ENCODE measurements around the gene SPEG. TPM values are rescaled to one million over a fixed set of nuclear protein-coding genes. Genes with fewer than 3 reads are reported as not detected.

The SPEG gene
- total RNA-seq, 1 donor from 2014 or later, result 6.1 TPM

DNA sequence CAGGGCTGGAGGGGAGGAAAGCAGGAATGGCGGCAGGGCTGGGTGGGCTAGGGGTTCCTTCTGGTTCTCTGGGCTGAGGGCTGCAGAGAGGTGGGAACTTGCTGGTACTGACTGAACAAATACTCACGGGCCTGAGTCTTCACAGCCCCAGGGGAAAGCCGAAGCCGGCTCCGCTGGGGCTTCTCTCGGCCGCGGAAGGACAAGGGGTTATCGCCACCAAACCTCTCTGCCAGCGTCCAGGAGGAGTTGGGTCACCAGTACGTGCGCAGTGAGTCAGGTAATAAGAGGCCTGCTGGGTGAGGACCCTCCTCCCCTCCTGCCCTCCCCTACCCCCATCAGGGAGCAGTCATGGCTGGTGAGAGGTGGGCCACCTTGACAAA, 50.5 kb downstream of the SPEG start:
- H3K27me3 Mint-ChIP-seq (ENCODE audit: unreplicated experiment), result peaks cover 23% of the 10 kb centered on the region
- no peak overlapping the region for H3K4me3 Mint-ChIP-seq (ENCODE audit: unreplicated experiment)
- no peak overlapping the region for H3K27ac Mint-ChIP-seq (ENCODE audit: unreplicated experiment)
- H3K9me3 Mint-ChIP-seq (ENCODE audit: unreplicated experiment), result no peaks in the 10 kb centered on the region
- H3K36me3 Mint-ChIP-seq (ENCODE audit: low read depth, unreplicated experiment), result peaks cover 6% of the 10 kb centered on the region
- no peak for DNase-seq (ENCODE audit: low spot score)
- TF ChIP-seq, protein P1, sequence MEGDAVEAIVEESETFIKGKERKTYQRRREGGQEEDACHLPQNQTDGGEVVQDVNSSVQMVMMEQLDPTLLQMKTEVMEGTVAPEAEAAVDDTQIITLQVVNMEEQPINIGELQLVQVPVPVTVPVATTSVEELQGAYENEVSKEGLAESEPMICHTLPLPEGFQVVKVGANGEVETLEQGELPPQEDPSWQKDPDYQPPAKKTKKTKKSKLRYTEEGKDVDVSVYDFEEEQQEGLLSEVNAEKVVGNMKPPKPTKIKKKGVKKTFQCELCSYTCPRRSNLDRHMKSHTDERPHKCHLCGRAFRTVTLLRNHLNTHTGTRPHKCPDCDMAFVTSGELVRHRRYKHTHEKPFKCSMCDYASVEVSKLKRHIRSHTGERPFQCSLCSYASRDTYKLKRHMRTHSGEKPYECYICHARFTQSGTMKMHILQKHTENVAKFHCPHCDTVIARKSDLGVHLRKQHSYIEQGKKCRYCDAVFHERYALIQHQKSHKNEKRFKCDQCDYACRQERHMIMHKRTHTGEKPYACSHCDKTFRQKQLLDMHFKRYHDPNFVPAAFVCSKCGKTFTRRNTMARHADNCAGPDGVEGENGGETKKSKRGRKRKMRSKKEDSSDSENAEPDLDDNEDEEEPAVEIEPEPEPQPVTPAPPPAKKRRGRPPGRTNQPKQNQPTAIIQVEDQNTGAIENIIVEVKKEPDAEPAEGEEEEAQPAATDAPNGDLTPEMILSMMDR (IDR thresholded peaks at IDR 0.05; ENCODE audit: unreplicated experiment), result no peak
- H3K4me1 Mint-ChIP-seq (ENCODE audit: unreplicated experiment), result peaks cover 16% of the 10 kb centered on the region

DNA sequence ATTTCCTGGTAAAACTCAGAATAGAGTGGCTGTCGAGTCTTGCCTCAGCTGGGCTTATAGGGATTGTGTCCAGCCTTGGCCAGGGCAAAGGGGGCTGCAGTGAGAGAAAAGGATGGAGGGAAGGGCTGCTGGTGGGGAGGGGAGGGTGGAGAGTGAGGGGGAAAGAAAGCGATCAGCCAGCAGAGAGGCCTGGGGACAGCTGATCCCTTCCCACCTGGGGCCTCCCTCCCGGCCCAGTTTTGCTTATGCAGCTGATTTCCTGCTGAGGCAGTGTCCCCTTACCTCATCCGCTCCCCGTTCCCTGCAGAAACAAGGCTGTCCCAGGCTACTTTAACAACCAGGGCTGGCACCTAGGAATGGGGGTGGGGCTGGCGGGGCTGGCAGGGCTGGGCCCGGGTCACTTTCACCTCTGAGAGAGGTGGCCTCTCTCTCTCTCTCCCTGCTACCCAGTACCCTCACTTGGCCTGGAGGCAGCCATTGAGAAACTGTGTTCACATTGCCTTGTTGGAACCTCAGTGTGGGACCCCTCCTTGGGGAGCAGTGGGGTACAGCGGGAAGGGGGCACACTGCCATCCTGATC, 51.8 kb downstream of the SPEG start:
- H3K4me3 Mint-ChIP-seq (ENCODE audit: unreplicated experiment), result no peak overlapping the region
- H3K27ac Mint-ChIP-seq (ENCODE audit: unreplicated experiment), result no peak overlapping the region
- no peaks in the 10 kb centered on the region for H3K9me3 Mint-ChIP-seq (ENCODE audit: unreplicated experiment)
- TF ChIP-seq, protein P1 (IDR thresholded peaks at IDR 0.05; ENCODE audit: unreplicated experiment), result no peak
- peaks cover 21% of the 10 kb centered on the region for H3K27me3 Mint-ChIP-seq (ENCODE audit: unreplicated experiment)
- H3K36me3 Mint-ChIP-seq (ENCODE audit: low read depth, unreplicated experiment), result peaks cover 6% of the 10 kb centered on the region
- DNase-seq (ENCODE audit: low spot score), result no peak
- H3K4me1 Mint-ChIP-seq (ENCODE audit: unreplicated experiment), result peaks cover 16% of the 10 kb centered on the region

DNA sequence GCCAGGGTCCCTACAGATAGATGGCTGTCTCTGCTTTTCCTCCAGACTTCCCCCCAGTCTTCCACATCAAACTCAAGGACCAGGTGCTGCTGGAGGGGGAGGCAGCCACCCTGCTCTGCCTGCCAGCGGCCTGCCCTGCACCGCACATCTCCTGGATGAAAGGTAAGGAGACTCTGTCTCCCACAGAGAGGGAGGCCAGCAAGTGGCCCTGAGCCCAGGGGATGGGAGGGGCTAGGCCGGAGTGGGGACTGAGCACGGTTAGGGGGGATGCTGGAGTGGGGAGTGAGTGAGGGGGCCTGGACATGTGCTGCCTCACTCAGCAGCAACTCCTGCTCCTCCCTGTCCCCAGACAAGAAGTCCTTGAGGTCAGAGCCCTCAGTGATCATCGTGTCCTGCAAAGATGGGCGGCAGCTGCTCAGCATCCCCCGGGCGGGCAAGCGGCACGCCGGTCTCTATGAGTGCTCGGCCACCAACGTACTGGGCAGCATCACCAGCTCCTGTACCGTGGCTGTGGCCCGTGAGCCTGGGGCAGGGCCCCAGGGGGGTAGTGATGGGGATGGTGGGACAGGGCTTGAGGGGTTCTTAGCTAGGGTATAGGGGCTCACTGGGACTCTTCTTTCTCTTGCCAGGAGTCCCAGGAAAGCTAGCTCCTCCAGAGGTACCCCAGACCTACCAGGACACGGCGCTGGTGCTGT, 53.7 kb downstream of the SPEG start:
- no peaks in the 10 kb centered on the region for H3K9me3 Mint-ChIP-seq (ENCODE audit: unreplicated experiment)
- no peak for DNase-seq (ENCODE audit: low spot score)
- TF ChIP-seq, protein P1 (IDR thresholded peaks at IDR 0.05; ENCODE audit: unreplicated experiment), result no peak
- H3K36me3 Mint-ChIP-seq (ENCODE audit: low read depth, unreplicated experiment), result peaks cover 6% of the 10 kb centered on the region
- H3K27me3 Mint-ChIP-seq (ENCODE audit: unreplicated experiment), result peaks cover 15% of the 10 kb centered on the region
- H3K27ac Mint-ChIP-seq (ENCODE audit: unreplicated experiment), result no peak overlapping the region
- H3K4me3 Mint-ChIP-seq (ENCODE audit: unreplicated experiment), result no peak overlapping the region
- peaks cover 20% of the 10 kb centered on the region for H3K4me1 Mint-ChIP-seq (ENCODE audit: unreplicated experiment)

DNA sequence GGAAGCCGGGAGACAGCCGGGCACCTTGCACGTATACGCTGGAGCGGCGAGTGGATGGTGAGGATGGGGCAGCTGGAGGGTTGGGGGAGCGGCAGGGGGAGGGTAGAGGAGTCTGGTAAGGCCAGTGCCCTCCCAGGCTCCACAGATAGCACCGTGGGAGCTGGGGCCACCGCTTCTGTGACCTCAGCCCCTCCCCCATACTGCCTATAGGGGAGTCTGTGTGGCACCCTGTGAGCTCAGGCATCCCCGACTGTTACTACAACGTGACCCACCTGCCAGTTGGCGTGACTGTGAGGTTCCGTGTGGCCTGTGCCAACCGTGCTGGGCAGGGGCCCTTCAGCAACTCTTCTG, 54.2 kb downstream of the SPEG start:
- Mint-ChIP-seq H3K27ac (ENCODE audit: unreplicated experiment) (no peak overlapping the region), H3K4me1 (ENCODE audit: unreplicated experiment) (peaks cover 20% of the 10 kb centered on the region), H3K36me3 (ENCODE audit: low read depth, unreplicated experiment) (peaks cover 6% of the 10 kb centered on the region), H3K4me3 (ENCODE audit: unreplicated experiment) (no peak overlapping the region), H3K9me3 (ENCODE audit: unreplicated experiment) (no peaks in the 10 kb centered on the region), H3K27me3 (ENCODE audit: unreplicated experiment) (peaks cover 16% of the 10 kb centered on the region)
- DNase-seq (ENCODE audit: low spot score), result no peak
- TF ChIP-seq, protein P1 (IDR thresholded peaks at IDR 0.05; ENCODE audit: unreplicated experiment), result no peak

DNA sequence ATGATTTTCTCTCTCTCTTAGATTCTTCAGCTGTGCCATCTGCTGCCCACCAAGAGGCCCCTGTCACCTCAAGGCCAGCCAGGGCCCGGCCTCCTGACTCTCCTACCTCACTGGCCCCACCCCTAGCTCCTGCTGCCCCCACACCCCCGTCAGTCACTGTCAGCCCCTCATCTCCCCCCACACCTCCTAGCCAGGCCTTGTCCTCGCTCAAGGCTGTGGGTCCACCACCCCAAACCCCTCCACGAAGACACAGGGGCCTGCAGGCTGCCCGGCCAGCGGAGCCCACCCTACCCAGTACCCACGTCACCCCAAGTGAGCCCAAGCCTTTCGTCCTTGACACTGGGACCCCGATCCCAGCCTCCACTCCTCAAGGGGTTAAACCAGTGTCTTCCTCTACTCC, 54.7 kb downstream of the SPEG start:
- H3K27ac Mint-ChIP-seq (ENCODE audit: unreplicated experiment), result no peak overlapping the region
- DNase-seq (ENCODE audit: low spot score), result no peak
- peaks cover 6% of the 10 kb centered on the region for H3K36me3 Mint-ChIP-seq (ENCODE audit: low read depth, unreplicated experiment)
- H3K4me1 Mint-ChIP-seq (ENCODE audit: unreplicated experiment), result peaks cover 20% of the 10 kb centered on the region
- TF ChIP-seq, protein P1 (IDR thresholded peaks at IDR 0.05; ENCODE audit: unreplicated experiment), result no peak
- H3K27me3 Mint-ChIP-seq (ENCODE audit: unreplicated experiment), result peaks cover 13% of the 10 kb centered on the region
- no peak overlapping the region for H3K4me3 Mint-ChIP-seq (ENCODE audit: unreplicated experiment)
- no peaks in the 10 kb centered on the region for H3K9me3 Mint-ChIP-seq (ENCODE audit: unreplicated experiment)

Data from endothelial cell (in vitro differentiated cells).